C4-2B (cell line): ENCODE measurements around the gene KCNMA1.

Experiments used
- ZFX ChIP-seq: fragments of 450-650 bp; IDR thresholded peaks from 2 replicates; pipeline ENCODE4 v1.6.1; 2017
- TF ChIP-seq, protein P1 (sequence below): fragments of 450-650 bp; conservative IDR thresholded peaks from 2 replicates; pipeline ENCODE4 v1.5.1; 2017; ENCODE audit warnings: mild to moderate bottlenecking

DNA sequence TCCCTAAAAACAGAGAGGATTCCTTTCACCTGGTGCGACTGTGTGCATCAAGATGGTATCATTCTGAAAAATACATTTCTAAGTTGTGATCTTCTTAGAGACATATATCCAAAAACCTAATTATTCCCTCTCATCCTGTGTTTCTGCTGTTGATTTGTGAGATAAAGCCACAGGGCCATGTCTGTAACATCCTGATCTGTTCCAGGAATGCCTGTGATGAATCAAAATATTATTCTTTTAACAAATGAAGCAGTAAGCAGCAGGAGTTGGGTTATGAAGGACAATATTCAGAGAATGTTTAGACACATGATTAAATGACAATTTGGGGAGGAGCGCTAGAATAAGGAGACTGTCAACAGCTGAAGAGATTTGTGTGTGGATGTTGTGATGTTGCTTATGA is 731.4 kb downstream of the KCNMA1 start:
- TF ChIP-seq, protein P1, sequence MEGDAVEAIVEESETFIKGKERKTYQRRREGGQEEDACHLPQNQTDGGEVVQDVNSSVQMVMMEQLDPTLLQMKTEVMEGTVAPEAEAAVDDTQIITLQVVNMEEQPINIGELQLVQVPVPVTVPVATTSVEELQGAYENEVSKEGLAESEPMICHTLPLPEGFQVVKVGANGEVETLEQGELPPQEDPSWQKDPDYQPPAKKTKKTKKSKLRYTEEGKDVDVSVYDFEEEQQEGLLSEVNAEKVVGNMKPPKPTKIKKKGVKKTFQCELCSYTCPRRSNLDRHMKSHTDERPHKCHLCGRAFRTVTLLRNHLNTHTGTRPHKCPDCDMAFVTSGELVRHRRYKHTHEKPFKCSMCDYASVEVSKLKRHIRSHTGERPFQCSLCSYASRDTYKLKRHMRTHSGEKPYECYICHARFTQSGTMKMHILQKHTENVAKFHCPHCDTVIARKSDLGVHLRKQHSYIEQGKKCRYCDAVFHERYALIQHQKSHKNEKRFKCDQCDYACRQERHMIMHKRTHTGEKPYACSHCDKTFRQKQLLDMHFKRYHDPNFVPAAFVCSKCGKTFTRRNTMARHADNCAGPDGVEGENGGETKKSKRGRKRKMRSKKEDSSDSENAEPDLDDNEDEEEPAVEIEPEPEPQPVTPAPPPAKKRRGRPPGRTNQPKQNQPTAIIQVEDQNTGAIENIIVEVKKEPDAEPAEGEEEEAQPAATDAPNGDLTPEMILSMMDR = no peak
- TF ChIP-seq ZFX = no peak
